ENCODE results near the gene HLA-DMA.

The HLA-DMA gene

DNA sequence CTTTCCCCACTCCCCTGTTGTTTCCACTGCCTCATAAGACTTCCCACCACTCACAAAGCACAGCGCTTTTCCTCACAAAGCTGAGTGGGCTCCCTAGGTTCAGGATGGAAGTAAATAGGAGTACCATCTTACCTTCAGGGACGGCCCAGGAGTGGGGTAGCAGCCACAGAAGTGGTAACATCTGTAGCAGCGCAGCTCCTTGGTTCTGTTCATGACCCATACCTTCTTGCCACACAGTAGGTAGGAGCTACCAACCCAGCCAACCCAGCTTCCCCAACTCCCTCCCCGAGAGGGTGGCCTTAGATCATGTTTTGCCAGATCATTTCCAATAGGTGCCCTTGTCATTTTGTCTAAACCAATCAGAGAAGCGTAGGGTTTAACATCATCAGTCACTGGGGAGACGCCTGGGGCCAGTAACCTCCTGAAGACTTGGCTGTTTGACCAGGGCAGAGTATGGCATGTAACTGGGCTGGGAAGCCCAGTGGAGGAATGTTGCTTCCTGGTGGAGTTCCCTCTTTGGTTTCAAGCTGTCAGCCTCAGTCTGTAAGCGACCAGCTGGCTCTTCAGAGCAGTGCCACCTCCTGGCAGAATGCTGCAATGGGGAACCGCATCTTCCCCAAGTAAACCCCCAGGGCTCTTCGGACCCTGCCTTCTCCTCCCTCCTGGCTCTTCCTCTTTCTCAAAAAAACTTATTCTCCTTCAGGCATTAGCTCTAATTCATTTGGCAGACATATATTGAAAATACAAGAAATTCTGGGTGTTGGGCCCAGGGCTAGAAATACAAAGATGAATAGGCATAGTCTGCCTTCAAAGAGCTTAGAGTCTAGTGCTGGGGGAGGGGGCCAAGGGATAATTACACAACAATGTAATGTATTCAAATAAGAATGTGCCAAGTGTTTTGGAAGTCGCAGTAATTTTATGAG is at the start of gene HLA-DMA:
Gene HLA-DMA, minus strand, starts transcription at position 281 of the 923 bp plus-strand sequence. Its CDS starts 61 bp downstream, at position 220.
- DNase-seq (ENCODE audit: insufficient read length, low spot score) (no peak), FAIRE-seq (no peak)
- TF ChIP-seq, protein P1, sequence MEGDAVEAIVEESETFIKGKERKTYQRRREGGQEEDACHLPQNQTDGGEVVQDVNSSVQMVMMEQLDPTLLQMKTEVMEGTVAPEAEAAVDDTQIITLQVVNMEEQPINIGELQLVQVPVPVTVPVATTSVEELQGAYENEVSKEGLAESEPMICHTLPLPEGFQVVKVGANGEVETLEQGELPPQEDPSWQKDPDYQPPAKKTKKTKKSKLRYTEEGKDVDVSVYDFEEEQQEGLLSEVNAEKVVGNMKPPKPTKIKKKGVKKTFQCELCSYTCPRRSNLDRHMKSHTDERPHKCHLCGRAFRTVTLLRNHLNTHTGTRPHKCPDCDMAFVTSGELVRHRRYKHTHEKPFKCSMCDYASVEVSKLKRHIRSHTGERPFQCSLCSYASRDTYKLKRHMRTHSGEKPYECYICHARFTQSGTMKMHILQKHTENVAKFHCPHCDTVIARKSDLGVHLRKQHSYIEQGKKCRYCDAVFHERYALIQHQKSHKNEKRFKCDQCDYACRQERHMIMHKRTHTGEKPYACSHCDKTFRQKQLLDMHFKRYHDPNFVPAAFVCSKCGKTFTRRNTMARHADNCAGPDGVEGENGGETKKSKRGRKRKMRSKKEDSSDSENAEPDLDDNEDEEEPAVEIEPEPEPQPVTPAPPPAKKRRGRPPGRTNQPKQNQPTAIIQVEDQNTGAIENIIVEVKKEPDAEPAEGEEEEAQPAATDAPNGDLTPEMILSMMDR (IDR thresholded peaks at IDR 0.05; ENCODE audit: insufficient read depth, missing control alignments): peak; percentile 52

DNA sequence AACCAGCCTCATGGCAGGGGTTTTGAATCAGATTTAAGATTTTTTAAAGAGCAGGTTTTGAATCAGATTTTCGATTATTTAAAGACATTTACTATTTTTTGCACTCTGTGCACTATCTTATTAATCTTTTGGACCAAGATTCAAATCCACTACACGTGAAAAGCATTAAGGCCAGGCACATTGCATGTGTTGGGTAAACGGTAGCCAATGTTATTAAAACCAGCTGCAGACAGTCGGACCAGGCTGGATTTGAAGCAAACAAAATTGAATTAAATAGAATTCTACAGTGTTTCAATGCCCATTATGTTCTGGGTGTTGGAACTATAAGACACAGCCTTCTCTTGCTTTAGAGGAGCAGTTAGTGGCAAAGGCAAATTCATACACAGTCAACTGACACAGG is 48.8 kb upstream of the HLA-DMA start:
- FAIRE-seq (no peak), DNase-seq (ENCODE audit: insufficient read length, low spot score) (no peak)
- TF ChIP-seq, protein P1 (IDR thresholded peaks at IDR 0.05; ENCODE audit: insufficient read depth, missing control alignments): no peak

DNA sequence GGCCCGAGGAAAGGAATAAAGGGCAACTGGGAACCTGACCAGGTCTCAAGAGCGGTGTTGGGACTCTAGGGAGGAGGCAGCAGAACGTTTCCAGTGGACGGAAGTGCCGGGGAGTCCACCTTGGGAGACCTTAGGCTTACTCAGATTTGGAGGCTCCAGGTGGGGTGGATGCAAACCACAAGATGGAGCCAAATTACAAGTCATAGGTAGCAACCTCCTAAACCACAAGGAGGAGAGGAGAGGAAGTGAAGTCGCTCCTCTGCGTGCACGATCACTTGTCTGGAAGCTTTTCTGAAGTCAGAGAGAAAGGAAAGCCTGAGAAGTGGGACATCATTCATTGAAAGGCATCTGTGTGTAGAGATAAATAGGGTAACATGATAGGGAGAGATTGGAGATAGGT is 47.2 kb upstream of the HLA-DMA start:
- FAIRE-seq (no peak), DNase-seq (ENCODE audit: insufficient read length, low spot score) (no peak)
- TF ChIP-seq, protein P1 (IDR thresholded peaks at IDR 0.05; ENCODE audit: insufficient read depth, missing control alignments): peak; percentile 11

DNA sequence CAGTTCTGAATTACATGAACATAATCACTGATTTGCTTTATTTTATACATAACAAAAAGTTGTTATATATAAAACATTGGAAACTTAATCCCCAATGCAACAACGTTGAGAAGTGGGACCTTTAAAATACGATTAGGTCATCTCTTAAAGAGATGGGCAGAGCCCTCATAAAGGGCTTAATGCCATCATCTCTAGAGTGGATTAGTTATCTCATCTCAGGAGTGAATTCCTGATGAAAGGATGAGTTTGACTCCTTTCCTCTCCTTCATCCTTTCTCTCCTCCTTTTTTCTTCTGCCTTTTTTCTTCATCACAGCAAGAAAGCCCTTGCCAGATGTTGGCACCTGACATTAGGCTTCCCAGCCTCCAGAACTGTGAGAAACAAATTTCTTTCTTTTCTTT is 42.6 kb upstream of the HLA-DMA start:
- TF ChIP-seq, protein P1 (IDR thresholded peaks at IDR 0.05; ENCODE audit: insufficient read depth, missing control alignments): no peak
- FAIRE-seq (no peak), DNase-seq (ENCODE audit: insufficient read length, low spot score) (no peak)

DNA sequence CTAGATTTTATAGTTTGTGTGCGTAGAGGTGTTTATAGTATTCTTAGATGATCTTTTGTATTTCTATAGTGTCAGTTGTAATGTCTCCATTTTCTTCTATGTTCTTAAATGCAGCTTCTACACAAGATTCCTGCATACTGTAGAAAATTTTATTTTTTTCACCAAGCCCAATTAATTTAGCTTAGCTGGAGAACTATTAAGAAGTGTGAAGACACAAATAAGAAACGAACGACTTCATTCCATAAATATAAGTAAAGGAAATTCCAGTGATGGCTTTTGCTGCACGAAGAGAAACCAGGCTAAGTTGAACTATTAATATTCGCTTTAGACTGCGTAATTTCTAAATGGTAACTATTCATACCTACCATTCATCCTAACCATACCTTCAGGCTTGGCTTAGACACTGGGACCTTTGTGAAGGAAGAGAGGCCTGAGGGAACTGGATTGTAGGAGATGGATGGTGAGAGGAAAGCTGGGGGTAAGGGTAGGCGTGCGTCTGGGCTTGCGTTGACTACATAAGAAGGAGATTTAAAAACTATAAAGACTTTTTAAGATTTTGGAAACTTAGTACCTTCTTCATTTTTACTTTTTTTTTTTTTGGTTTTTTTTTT is 40.6 kb upstream of the HLA-DMA start:
- no peak for FAIRE-seq
- TF ChIP-seq, protein P1 (IDR thresholded peaks at IDR 0.05; ENCODE audit: insufficient read depth, missing control alignments): no peak
- no peak for DNase-seq (ENCODE audit: insufficient read length, low spot score)

DNA sequence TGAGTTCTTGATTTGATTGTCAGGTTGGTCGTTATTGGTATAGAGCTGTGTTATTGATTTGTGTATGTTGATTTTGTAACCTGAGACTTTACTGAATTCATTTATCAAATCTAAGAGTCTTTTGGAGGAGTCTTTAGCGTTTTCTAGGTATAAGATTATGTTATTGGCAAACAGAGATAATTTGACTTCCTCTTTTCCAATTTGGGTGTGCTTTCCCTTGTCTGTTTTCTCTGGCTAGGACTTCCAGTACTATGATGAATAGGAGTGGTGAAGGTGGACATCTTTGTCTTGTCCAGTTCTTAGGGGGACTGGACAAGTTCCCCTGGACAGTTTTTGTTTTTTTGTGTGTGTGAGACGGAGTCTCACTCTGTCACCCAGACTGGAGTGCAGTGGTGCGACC is 39.1 kb upstream of the HLA-DMA start:
- TF ChIP-seq, protein P1 (IDR thresholded peaks at IDR 0.05; ENCODE audit: insufficient read depth, missing control alignments): no peak
- DNase-seq (ENCODE audit: insufficient read length, low spot score) (no peak), FAIRE-seq (no peak)

DNA sequence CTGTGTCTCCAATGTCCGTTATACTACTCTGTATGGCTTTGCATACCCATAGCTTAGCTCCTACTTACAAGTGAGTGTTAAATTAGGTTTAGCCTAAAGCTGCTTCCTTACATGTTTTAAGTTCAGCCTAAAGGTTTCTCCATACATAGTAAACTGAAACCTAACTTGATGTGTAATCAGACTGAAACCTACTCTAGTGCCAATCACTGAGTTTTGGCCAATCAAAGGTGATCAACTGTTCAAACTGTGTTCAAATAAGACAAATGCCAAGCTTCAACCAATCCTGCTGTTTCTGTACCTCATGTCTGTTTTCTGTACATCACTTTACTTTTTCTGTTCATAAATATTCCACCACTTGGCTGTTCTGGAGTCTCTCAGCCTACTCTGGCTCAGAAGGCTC is 36.5 kb upstream of the HLA-DMA start:
- TF ChIP-seq, protein P1 (IDR thresholded peaks at IDR 0.05; ENCODE audit: insufficient read depth, missing control alignments): no peak
- DNase-seq (ENCODE audit: insufficient read length, low spot score) (no peak), FAIRE-seq (no peak)
